Measurements from ENCODE around the gene HRH2.

The HRH2 gene

GRCh38 chr5:175738126-175738525, 80.3 kb downstream of the HRH2 start:
- Mint-ChIP-seq H3K4me1 (ENCODE audit: low read depth) (no peaks in the 10 kb centered on the region), H3K27ac (no peak overlapping the region), H3K4me3 (no peak overlapping the region), H3K36me3 (ENCODE audit: low read depth) (no peaks in the 10 kb centered on the region), H3K9me3 (no peaks in the 10 kb centered on the region), H3K27me3 (peaks cover 34% of the 10 kb centered on the region)

- H3K4me3 Mint-ChIP-seq: no peak overlapping the region
- no peaks in the 10 kb centered on the region for H3K36me3 Mint-ChIP-seq (ENCODE audit: low read depth)
- no peak overlapping the region for H3K27ac Mint-ChIP-seq
- H3K4me1 Mint-ChIP-seq (ENCODE audit: low read depth): no peaks in the 10 kb centered on the region
- no peaks in the 10 kb centered on the region for H3K9me3 Mint-ChIP-seq
- H3K27me3 Mint-ChIP-seq: peaks cover 34% of the 10 kb centered on the region
These were observed 80.8 kb downstream of the HRH2 start for GRCh38 chr5:175738602-175739133.

- no peaks in the 10 kb centered on the region for H3K9me3 Mint-ChIP-seq
- H3K4me3 Mint-ChIP-seq: no peak overlapping the region
- H3K27me3 Mint-ChIP-seq: peaks cover 34% of the 10 kb centered on the region
- no peak overlapping the region for H3K27ac Mint-ChIP-seq
- no peaks in the 10 kb centered on the region for H3K36me3 Mint-ChIP-seq (ENCODE audit: low read depth)
- no peaks in the 10 kb centered on the region for H3K4me1 Mint-ChIP-seq (ENCODE audit: low read depth)
These were observed 82.1 kb downstream of the HRH2 start for GRCh38 chr5:175740014-175740413.

- H3K27ac Mint-ChIP-seq: no peak overlapping the region
- H3K4me3 Mint-ChIP-seq: no peak overlapping the region
- no peaks in the 10 kb centered on the region for H3K9me3 Mint-ChIP-seq
- no peaks in the 10 kb centered on the region for H3K4me1 Mint-ChIP-seq (ENCODE audit: low read depth)
- H3K36me3 Mint-ChIP-seq (ENCODE audit: low read depth): no peaks in the 10 kb centered on the region
- peaks cover 34% of the 10 kb centered on the region for H3K27me3 Mint-ChIP-seq
These were observed 83.7 kb downstream of the HRH2 start for GRCh38 chr5:175741556-175741955.

GRCh38 chr5:175742290-175742994, 84.6 kb downstream of the HRH2 start:
- Mint-ChIP-seq H3K27me3 (peaks cover 42% of the 10 kb centered on the region), H3K27ac (no peak overlapping the region), H3K4me3 (no peak overlapping the region), H3K9me3 (no peaks in the 10 kb centered on the region), H3K36me3 (ENCODE audit: low read depth) (no peaks in the 10 kb centered on the region), H3K4me1 (ENCODE audit: low read depth) (no peaks in the 10 kb centered on the region)

- no peak overlapping the region for H3K4me3 Mint-ChIP-seq
- H3K4me1 Mint-ChIP-seq (ENCODE audit: low read depth): no peaks in the 10 kb centered on the region
- no peaks in the 10 kb centered on the region for H3K9me3 Mint-ChIP-seq
- H3K27ac Mint-ChIP-seq: no peak overlapping the region
- peaks cover 42% of the 10 kb centered on the region for H3K27me3 Mint-ChIP-seq
- H3K36me3 Mint-ChIP-seq (ENCODE audit: low read depth): no peaks in the 10 kb centered on the region
These were observed 85.9 kb downstream of the HRH2 start for GRCh38 chr5:175743676-175744210.

- Mint-ChIP-seq H3K36me3 (ENCODE audit: low read depth) (no peaks in the 10 kb centered on the region), H3K9me3 (no peaks in the 10 kb centered on the region), H3K27ac (no peak overlapping the region), H3K27me3 (peaks cover 38% of the 10 kb centered on the region), H3K4me1 (ENCODE audit: low read depth) (no peaks in the 10 kb centered on the region), H3K4me3 (no peak overlapping the region)
These were observed 87.3 kb downstream of the HRH2 start for GRCh38 chr5:175745210-175745609.

- H3K36me3 Mint-ChIP-seq (ENCODE audit: low read depth): no peaks in the 10 kb centered on the region
- H3K4me1 Mint-ChIP-seq (ENCODE audit: low read depth): no peaks in the 10 kb centered on the region
- H3K9me3 Mint-ChIP-seq: no peaks in the 10 kb centered on the region
- peaks cover 28% of the 10 kb centered on the region for H3K27me3 Mint-ChIP-seq
- no peak overlapping the region for H3K27ac Mint-ChIP-seq
- H3K4me3 Mint-ChIP-seq: no peak overlapping the region
These were observed 89.0 kb downstream of the HRH2 start for GRCh38 chr5:175746851-175747250.

GRCh38 chr5:175747539-175748060, 89.7 kb downstream of the HRH2 start:
- H3K27me3 Mint-ChIP-seq: peaks cover 34% of the 10 kb centered on the region
- H3K4me1 Mint-ChIP-seq (ENCODE audit: low read depth): no peaks in the 10 kb centered on the region
- no peak overlapping the region for H3K27ac Mint-ChIP-seq
- H3K4me3 Mint-ChIP-seq: no peak overlapping the region
- no peaks in the 10 kb centered on the region for H3K9me3 Mint-ChIP-seq
- no peaks in the 10 kb centered on the region for H3K36me3 Mint-ChIP-seq (ENCODE audit: low read depth)

- Mint-ChIP-seq H3K4me1 (ENCODE audit: low read depth) (no peaks in the 10 kb centered on the region), H3K9me3 (no peaks in the 10 kb centered on the region), H3K36me3 (ENCODE audit: low read depth) (no peaks in the 10 kb centered on the region), H3K27ac (no peak overlapping the region), H3K4me3 (no peak overlapping the region), H3K27me3 (peaks cover 34% of the 10 kb centered on the region)
These were observed 90.8 kb downstream of the HRH2 start for GRCh38 chr5:175748650-175749049.

GRCh38 chr5:175749591-175749990, 91.7 kb downstream of the HRH2 start:
- no peak overlapping the region for H3K4me3 Mint-ChIP-seq
- no peaks in the 10 kb centered on the region for H3K36me3 Mint-ChIP-seq (ENCODE audit: low read depth)
- peaks cover 40% of the 10 kb centered on the region for H3K27me3 Mint-ChIP-seq
- no peaks in the 10 kb centered on the region for H3K4me1 Mint-ChIP-seq (ENCODE audit: low read depth)
- no peak overlapping the region for H3K27ac Mint-ChIP-seq
- no peaks in the 10 kb centered on the region for H3K9me3 Mint-ChIP-seq

- H3K4me3 Mint-ChIP-seq: no peak overlapping the region
- peaks cover 46% of the 10 kb centered on the region for H3K27me3 Mint-ChIP-seq
- no peak overlapping the region for H3K27ac Mint-ChIP-seq
- H3K4me1 Mint-ChIP-seq (ENCODE audit: low read depth): no peaks in the 10 kb centered on the region
- H3K9me3 Mint-ChIP-seq: no peaks in the 10 kb centered on the region
- H3K36me3 Mint-ChIP-seq (ENCODE audit: low read depth): no peaks in the 10 kb centered on the region
These were observed 92.7 kb downstream of the HRH2 start for GRCh38 chr5:175750511-175750931.

- no peak overlapping the region for H3K4me3 Mint-ChIP-seq
- H3K4me1 Mint-ChIP-seq (ENCODE audit: low read depth): no peaks in the 10 kb centered on the region
- peaks cover 51% of the 10 kb centered on the region for H3K27me3 Mint-ChIP-seq
- no peaks in the 10 kb centered on the region for H3K9me3 Mint-ChIP-seq
- H3K36me3 Mint-ChIP-seq (ENCODE audit: low read depth): no peaks in the 10 kb centered on the region
- H3K27ac Mint-ChIP-seq: no peak overlapping the region
These were observed 93.5 kb downstream of the HRH2 start for GRCh38 chr5:175751369-175751768.

GRCh38 chr5:175752826-175753535, 95.1 kb downstream of the HRH2 start:
- Mint-ChIP-seq H3K9me3 (peaks cover 2% of the 10 kb centered on the region), H3K36me3 (ENCODE audit: low read depth) (no peaks in the 10 kb centered on the region), H3K27me3 (peaks cover 49% of the 10 kb centered on the region), H3K27ac (no peak overlapping the region), H3K4me1 (ENCODE audit: low read depth) (no peaks in the 10 kb centered on the region), H3K4me3 (no peak overlapping the region)
